SKM-1 treated with dmso at 0.1 percent for 144 hours (cell line): Measurements from ENCODE around the gene TAF15.
A peak's percentile ranks its signal among the peaks of the same experiment; 100 is the strongest.

Experiments used
- DNase-seq: peaks from one replicate; lab custom pipeline; 2025; ENCODE audit not compliant: unreplicated experiment; lab: John Stamatoyannopoulos, UW

The TAF15 gene

DNA sequence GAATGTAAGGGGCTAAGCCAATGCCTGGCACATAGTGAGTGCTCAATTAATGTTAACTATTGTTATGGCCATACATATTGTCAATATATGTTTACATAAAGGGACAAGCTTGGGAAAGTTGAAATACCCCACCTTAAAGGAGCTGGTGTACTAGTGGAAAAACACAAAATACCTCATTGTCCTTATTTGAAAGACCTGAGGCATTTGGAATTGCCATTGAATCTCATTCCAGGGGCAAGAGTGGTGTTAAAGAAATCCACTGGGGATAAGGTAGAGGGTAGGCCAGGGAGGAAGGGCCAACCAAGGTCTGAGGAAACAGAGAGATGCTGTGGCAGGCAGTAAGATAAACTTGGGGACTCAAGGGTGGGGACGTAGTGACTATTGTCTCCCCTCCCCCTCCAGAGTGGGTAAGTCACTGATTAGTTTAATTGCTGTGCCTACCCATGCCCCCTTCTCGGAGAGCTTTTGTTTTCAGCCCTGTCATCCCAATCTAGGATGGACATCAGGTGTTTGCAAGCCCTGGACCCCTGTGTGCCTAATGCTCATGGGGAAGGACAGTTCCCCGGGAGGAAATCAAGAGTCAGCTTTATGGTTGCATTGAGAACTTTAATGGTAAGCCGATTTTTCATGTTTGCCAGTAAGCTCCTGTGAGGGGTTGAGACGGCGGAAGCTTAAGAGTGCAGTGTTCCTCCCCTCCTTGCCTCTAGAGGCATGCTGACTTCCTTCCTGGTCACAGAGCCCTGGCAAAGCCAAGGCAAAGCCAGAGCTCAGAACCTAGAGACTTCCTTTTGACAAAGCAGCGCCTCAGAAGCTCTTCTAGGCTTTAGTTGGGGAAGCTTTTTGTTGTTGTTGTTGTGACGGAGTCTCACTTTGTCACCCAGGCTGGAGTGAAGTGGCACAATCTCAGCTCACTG, 61.9 kb downstream of the TAF15 start:
- DNase-seq = no peak

GRCh38 chr17:35872196-35872980, 63.1 kb downstream of the TAF15 start:
- no peak for DNase-seq

DNA sequence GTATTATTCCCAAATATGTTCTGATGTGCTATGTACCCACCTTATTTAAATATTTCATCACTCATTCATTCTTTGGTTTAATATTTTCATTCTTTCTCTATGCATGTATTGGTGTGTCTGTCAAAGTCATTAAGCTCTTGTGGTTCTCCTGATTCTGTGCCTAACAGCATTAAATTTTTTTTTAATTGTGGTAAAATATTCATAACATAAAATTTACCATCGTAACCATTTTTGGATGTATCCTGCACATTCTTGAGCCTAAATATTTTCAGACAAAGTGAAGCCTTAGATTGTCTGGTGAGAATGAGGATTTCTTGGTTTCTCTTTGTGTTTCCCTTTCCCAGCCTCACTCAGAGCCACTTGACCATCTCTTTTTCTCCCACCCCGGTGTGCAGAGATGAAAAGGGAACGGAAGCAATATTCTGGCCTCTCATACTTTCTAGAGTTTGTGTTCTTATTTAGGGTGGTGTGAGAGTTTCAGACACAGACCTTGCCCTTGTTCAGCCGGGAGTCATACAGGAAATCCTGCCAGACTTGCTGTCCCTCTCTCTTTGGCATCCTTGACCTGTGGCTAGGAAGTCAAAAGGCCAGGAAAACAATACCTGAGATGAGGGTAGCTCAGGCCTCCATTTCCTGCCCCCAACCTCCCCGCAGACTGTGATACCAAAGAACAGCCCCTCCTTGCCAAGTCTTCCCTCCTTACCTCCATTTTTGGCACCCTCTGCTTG, 66.0 kb downstream of the TAF15 start:
- no peak for DNase-seq

- DNase-seq = no peak
These were observed 66.5 kb downstream of the TAF15 start for GRCh38 chr17:35875800-35876139.

GRCh38 chr17:35876534-35876933, 67.2 kb downstream of the TAF15 start:
- no peak for DNase-seq

DNA sequence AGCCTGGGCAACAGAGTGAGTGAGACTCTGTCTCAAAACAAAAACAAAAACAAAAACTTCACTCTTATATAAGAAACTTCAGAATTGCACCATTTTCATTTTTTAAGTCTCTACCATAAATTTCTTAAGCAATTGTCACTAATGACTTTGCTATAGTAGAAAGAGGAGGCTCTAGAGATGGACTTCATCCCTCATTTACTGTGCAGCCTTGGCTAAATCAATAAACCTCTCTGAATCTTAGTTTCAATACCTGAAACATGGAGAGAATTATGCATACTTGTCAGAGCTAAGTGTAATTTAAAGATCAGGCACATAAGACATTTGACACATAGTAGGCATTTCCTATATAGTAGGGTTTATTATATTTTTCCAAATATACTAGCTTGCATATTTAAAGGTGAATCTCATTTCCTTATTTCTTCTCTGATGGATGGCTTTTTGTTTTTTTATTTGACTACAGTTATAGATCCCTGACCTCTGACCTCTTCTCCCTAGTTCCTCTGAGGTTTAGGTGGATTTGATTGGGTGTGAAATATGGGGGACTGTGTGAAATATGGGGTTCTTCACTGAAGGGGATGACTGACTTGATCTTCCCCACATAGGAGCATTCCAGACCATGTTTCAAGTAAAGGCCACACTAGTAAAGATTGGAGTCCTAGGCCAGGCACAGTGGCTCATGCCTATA, 68.2 kb downstream of the TAF15 start:
- no peak for DNase-seq

GRCh38 chr17:35878361-35878760, 69.1 kb downstream of the TAF15 start:
- no peak for DNase-seq

DNA sequence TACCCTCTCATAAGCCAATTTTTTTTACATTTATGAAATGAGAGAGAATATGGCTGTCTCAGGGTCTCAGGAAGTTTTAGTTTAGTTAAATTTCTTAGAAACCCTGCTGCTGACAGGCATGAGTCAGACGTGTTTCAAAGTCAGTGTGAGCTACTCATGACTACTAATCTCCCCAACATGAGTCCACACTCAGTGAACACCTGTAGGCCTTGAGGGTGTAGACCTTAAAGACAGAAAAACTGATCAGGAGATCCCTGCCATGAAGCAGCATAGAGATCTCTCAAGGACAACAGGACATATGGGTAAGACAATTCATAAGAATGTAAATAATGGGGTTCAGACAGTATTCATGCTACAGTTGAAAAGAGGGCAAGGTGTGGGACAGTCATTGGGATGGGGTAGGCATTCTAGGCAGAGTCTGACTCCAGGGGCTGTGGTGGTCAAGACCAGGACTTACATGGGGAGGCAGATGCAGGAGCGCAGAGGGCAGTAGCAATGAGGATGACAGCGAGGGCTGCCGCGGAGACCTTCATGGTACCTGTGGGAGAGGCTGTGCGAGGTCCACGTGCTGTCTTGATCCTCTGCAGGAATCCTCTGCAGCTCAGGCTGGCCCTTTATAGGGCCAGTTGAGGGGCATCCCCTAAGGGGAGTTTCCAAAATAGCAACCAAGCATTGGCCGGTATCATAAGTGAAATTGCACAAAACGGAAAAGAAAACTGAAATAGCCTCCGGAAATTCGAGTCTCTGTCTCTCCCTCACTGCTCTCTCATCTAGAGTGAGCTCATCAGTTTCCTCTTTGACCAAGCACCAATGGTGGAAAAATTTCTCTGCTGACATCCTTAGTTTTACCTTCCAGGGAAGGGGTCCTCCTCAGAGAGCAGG, 70.7 kb downstream of the TAF15 start, which contains the start of gene CCL5:
Gene CCL5 (minus strand): TSS at position 588 of the 882 bp plus-strand sequence.
- DNase-seq = peak; percentile 94

DNA sequence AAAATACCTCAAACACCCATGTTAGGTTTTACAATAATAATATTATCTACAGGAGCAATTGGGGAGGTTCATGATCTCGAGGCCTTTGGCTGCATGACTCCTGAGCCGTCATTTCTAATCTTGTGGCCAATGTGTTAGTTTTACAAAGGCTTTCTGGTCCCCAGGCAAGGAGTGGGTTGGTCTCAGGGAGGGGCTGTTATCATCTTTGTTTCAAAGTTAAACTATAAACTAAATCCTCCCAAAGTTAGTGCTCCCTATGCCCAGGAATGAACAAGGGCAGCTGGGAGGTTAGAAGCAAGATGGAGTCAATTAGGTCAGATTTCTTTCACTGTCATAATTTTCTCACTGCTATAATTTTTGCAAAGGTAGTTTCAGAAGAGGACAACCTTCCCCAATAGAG, 80.0 kb downstream of the TAF15 start:
- DNase-seq = no peak

- DNase-seq = no peak
These were observed 80.8 kb downstream of the TAF15 start for GRCh38 chr17:35889818-35890773.

DNA sequence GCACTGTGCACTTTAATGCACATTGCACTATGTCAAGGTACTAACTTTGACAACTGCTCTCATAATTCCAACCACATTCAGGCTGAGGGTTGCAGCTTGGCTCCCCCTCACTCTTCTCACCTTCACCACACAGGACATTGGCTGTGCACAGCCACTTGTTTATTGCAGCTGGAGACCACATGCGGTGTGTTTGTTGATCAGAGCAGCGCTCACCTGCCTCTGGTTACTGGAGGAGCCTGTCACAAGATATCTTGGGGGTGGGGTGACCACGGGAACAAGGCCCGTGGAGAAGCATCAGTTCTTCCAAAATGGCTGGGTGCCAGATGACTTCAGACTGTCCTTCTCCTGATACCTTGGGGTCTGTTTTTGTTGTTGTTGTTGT, 81.5 kb downstream of the TAF15 start:
- DNase-seq = no peak

GRCh38 chr17:35891269-35891668, 82.0 kb downstream of the TAF15 start:
- DNase-seq = no peak

GRCh38 chr17:35892091-35893035, 83.1 kb downstream of the TAF15 start:
- DNase-seq = no peak

DNA sequence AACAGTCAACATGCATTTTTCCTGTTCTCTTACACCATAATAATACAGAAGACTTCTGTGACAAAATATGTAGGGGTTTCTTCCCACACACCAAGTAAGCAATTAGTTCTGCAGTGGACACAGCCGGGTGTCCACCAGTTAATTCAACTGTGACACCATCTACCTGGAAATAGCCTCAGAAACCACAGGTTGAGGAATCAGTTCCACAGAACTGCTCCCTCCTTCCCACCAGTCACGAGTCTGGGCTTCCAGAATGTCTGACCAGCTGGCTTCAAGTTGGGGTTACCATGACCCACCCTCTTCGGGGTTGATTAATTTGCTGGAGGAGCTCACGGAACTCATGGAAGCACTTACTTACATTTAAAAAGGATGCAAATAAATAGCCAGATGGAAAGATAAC, 84.5 kb downstream of the TAF15 start:
- no peak for DNase-seq

DNA sequence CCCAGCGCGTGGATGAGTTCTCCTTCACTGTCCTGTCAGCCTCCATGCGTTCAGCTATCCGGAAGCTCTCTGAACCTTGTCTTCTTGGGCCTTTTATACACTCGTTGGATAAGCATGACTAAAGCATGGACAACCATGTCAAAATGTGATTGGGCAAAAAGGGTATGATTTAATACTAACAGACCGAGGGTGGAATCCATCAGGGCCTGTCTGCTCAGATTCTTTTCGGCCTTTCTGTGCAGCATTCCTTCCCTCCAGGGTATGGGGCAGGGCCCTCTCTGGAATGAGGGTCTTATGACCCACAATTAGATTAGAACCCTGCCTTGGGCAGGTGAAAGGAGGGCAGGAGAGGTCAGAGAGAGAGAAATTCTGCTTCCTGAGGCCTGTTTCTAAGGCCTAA, 84.9 kb downstream of the TAF15 start:
- DNase-seq = no peak

GRCh38 chr17:35895636-35896587, 86.6 kb downstream of the TAF15 start:
- peak; percentile 93 for DNase-seq
